Stimulated activated naive CD4-positive, alpha-beta T cell treated with Interleukin-2 at 50 U/mL for 16 hours (primary cell): ENCODE measurements around the gene RENBP.

Source experiments
- DNase-seq: peaks from one replicate; lab custom pipeline; 2025; lab: John Stamatoyannopoulos, UW

RENBP gene

GRCh38 chrX:153944140-153944799, at the start of gene RENBP:
RENBP (minus strand) TSS chrX:153944643; CDS start chrX:153944610, 33 bp downstream.
- DNase-seq: peak; percentile 22

GRCh38 chrX:153993978-153994377, 49.5 kb upstream of the RENBP start:
- DNase-seq: no peak

- DNase-seq: no peak
Measured at GRCh38 chrX:153993079-153993478, 48.6 kb upstream of the RENBP start.

GRCh38 chrX:153992180-153992579, 47.7 kb upstream of the RENBP start:
- no peak for DNase-seq

DNA sequence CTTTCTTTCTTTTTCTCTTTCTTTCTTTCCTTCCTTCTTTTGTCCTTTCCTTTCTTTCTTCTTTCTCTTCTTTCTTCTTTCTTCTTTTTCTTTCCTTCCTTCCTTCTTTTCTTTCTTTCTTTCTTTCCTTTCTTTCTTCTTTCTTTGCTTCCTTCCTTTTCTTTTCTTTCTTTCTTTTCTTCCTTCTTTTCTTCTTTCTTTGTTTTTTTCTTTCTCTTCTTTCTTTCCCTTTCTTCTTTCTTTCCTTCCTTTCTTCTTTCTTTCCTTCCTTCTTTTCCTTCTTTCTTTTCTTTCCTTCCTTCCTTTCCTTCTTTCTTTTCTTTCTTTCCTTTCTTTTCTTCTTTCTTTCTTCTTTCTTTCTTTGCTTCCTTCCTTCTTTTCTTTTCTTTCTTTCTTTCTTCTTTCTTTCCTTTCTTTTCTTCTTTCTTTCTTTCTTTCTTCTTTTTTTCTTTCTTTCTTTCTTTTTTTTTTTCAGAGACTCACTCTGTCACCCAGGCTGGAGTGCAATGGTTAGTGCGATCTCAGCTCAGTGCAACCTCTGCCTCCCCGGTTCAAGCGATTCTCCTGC, 46.7 kb upstream of the RENBP start:
- no peak for DNase-seq

DNA sequence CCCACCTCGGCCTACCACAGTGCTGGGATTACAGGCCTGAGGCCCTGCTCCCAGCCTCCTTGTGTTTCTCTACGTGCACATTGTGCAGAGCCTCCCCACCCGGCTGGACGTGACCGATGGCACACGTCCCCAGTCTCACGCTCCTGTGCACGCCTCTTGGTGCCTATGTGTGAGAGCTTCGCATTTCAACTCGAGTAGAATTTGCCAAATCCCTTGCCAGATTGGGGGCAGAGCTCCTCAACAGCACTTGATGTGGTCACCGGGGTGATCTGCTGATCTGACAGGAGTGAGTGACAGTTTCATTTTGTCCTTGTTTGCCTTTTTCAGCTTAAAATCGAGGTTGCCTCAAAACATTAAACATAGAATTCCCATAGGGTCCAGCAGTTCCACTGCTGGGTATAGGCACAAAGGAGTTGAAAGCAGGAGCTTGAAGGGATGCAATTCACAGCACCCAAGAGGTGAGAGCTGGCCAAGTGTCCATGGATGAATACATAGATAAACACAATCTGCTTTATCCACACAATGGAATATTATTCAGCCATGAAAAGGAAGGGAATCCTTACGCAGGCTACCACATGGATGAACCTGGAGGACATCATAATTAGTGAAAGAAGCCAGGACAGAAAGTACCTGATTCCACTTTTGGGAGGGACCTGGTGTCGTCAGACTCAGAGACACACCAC, 45.7 kb upstream of the RENBP start:
- DNase-seq: no peak

- no peak for DNase-seq
Measured at GRCh38 chrX:153988493-153988892, 44.0 kb upstream of the RENBP start.

DNA sequence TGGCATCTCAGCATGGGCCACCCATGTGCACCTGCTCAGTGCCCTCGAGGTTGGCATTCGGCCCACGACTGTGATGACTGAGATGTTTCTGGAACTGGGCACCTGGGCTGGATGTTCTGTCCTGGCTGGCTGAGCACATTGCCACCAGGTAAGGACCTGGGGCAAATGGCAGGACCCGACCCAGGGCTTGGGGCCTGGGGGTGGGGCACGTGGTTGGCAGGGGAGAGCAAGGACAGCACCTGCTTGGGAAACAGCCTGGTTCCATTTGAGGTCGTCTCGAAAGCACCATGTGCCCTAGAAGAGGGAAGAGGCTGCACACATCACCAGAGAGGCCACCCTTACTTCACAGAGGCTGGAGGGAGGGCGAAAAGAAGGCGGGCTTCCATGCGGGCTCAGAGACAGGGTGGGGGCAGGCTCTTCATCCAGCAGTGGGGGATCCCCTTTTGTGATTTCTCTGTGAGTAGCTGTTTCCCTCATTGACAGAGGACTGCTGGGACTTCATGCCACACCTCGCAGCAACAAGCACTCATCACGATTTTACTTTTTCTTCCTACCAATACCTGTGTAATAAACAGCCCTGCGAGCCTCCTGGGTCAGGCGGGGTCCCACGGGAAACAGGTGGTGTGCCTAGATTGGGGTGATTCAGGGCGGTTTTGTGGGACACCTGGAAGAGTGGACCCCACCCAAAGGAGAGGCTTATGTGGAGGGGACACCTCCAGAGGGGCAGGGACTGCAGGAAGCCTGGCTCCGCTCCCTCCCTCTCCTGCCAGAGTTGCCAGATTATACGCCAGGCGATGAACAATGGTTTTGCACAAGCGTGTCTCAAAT, 40.1 kb upstream of the RENBP start:
- peak; percentile 40 for DNase-seq

DNA sequence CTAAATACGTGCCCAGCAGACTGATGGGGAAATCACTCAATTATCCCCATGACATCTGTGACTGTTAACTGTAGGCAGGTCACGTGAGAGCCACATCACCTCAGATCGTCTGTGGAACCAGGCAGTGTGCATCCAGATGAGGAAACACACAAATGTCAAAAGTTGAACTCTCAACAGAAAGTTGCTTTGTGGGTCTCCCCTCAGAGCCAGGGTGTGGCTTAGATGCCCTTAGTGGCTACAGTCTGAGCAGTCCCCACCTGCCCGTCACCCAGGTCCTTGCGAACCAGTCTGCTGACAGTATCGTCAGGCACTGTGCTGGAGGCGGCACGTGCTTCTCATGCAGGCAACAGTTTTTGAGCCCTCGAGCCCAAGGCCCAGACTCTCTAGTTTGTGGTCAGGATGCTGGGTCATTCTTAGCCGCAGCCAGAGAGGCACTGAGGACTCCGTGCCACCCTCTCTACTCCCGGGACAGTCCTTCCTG, 38.9 kb upstream of the RENBP start:
- DNase-seq: no peak

DNA sequence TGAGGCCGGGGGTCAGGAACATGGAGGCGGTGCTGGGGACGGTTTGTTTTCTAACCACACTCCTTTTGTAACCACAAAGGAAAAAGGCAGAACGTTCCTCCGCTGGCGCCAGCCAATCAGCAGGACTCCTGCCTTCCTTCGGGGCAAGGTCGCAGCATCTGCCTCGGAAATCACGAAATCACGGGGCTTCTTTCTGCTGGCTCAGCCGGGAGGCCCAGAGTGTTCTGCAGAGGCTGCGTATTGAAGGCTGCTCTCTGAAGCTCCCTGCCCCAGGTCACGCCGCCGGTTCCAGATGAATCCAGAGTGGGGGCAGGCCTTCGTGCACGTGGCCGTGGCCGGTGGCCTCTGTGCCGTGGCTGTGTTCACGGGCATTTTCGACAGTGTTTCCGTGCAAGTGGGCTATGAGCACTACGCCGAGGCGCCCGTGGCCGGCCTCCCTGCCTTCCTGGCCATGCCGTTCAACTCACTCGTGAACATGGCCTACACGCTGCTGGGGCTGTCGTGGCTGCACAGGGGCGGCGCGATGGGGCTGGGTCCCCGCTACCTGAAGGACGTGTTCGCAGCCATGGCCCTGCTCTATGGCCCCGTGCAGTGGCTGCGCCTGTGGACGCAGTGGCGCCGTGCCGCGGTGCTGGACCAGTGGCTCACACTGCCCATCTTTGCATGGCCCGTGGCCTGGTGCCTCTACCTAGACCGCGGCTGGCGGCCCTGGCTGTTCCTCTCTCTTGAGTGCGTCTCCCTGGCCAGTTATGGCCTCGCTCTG, 37.5 kb upstream of the RENBP start:
- DNase-seq: peak; percentile 55

DNA sequence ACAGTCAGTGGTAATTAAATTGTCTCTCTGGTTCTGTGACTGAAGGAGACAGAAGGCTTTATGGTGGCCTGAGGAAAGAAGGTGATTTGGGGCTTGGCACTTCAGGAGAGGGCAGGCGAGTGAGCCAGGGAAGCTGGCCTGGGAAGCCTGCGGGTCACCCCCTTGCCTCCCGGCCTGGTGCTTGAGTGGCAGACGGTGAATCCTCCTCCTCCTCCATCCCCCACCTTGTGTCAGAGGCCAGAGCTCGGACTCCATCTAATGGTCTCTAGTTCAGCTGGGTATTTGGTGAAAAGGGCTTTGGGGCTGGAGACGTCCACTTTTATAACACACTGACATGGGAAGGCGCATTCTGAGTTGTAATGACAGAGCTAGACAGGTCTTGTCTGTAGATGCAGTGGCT, 36.8 kb upstream of the RENBP start:
- no peak for DNase-seq

DNA sequence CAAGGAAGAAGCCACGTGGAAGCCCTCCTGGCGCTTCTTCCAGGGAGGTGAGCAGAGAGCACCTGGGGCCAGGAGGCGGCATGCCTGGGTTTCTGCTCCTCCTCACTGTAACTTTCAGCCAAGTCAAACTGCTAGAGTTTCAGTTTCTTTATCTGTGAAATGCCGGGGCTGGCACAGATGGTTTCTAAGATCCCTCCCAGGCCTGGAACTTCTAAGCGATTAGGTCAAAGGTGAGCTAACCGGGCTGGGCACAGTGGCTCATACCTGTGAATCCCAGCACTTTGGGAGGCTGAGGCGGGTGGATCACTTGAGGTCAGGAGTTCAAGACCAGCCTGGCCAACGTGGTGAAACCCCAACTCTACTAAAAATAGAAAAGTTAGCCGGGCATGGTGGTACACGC, 36.0 kb upstream of the RENBP start:
- peak; percentile 16 for DNase-seq

GRCh38 chrX:153974726-153975286, 30.4 kb upstream of the RENBP start:
- no peak for DNase-seq

DNA sequence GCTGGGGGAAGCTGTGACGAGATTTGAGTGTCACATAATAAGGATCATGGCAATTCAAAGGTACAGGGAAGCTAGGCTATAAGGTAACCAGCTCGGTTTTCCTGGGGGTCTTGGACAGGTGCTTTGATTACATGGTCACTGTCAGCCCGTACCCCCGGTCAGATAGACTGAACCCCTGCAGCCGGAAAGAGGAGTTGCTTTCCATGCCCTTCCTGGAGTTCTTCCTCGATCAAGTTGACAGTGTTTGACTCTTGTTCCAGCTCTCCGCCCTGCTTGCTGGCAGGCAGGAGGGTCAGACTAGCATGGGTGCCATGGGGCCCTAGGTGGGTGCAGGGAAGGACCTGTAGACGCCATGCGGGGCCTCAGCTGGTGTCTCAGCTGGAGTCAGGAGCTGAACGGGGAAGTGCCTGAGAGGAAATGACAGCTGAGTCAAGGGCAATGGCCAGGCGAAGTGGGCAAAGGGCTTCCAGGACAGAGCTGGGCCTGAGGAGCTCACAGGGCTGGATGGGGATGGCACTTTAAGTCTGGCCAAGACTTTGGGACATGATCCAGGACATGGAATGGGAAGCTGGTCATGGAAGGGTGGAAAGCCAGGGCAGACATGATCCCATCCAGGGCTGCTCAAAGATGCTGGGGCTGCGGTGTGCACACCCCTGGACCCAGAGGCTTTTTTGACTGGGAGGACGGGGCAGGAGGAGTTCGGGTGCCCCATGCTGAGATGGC, 29.7 kb upstream of the RENBP start:
- DNase-seq: no peak

GRCh38 chrX:153973127-153974002, 28.9 kb upstream of the RENBP start:
- DNase-seq: no peak

DNA sequence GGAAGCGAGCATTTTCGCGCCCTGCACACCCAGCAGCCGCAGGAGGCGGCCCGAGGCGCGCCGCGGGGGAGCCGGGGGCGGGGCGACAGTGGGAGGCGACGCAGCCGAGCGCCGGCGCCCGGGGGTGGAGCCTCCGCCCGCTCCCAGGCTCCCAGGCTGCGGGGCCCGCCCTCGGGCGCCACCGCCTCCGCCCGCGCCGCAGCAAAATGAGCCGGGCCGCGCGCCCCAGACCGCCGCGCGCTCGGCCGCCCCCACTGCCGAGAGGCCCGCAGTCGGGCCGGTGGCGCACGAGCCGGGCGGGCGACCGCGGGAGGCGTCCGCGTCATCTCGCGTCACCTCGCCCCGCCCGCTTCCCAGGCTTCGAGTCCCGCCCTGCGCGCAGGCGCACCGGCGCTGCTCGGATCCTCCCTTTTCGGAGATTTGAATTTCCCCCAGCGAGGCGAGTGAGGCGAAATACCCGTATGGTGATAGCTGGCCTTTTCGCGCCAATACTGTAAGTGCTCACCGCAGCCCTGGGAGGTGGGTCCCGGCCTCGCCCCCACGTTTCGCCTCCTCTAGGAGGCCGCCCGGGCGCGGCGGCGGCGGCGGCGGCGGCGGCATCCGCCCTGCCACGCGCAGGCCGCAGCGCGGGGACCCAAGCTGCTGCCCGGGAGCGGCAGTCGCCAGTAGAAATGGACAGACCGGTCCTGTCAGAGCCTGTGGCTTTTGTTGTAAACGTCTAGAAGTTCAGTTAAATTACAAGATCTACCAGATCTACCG, 28.1 kb upstream of the RENBP start, which contains the start of gene TMEM187:
TMEM187 (plus strand) TSS at position 387 of the 759 bp plus-strand sequence. CDS start 9,309 bp downstream, outside the sequence.
- DNase-seq: peak; percentile 82

GRCh38 chrX:153971450-153972367, 27.3 kb upstream of the RENBP start, which contains the start of gene HCFC1:
HCFC1 (minus strand) TSS chrX:153971818; CDS start chrX:153970840, 978 bp downstream.
- DNase-seq: peak; percentile 91

DNA sequence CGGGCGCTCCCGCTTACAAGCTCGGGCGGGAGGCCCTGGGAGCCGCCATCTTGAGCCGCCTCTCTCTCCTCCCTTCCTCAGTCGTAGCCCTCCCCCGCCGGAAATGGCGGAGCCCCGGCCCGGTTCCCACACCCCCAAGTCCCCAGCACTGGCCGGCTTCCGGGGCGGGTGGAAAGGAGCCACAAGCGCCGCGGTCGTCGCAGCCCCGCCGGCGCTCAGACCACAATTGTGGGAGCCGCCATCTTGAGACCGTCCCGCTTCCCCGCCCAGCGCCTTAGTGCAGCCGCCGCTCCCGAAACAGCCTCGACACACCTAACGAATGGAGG, 26.6 kb upstream of the RENBP start:
- peak; percentile 85 for DNase-seq
